ENCODE results near the gene TIMM21. TPM values are rescaled to one million over a fixed set of nuclear protein-coding genes. Genes with fewer than 3 reads are reported as not detected.

Gene TIMM21
- total RNA-seq, 4 donors from 2014 or later = 10.5 to 38.1 (median 22.0) TPM

- intact Hi-C loops (cut with DNase I; ENCODE audit: low total_unique reads) = no loop called here
- no peak for DNase-seq
- Histone ChIP-seq H3K36me3 (no peaks in the 10 kb centered on the region), H3K4me1 (no peaks in the 10 kb centered on the region), H3K27ac (no peak overlapping the region), H3K9me3 (no peaks in the 10 kb centered on the region), H3K27me3 (peaks cover 17% of the 10 kb centered on the region), H3K4me3 (no peak overlapping the region)
- in situ Hi-C loops (cut with MboI; ENCODE audit: low pct_ligation_motif_present in 1 of 4, low pct_unique_long_range_greater_than_20kb in 1 of 4, low sequenced_read_pairs in 3 of 4) = no loop called here
- WGBS, 2 donors (ENCODE audit: low coverage in 1 of 2) = 82 to 97% methylated on average over 6 of the region's 6 CpGs
- TF ChIP-seq POLR2AphosphoS5 (IDR thresholded peaks at IDR 0.05) = no peak
- TF ChIP-seq, protein P1, sequence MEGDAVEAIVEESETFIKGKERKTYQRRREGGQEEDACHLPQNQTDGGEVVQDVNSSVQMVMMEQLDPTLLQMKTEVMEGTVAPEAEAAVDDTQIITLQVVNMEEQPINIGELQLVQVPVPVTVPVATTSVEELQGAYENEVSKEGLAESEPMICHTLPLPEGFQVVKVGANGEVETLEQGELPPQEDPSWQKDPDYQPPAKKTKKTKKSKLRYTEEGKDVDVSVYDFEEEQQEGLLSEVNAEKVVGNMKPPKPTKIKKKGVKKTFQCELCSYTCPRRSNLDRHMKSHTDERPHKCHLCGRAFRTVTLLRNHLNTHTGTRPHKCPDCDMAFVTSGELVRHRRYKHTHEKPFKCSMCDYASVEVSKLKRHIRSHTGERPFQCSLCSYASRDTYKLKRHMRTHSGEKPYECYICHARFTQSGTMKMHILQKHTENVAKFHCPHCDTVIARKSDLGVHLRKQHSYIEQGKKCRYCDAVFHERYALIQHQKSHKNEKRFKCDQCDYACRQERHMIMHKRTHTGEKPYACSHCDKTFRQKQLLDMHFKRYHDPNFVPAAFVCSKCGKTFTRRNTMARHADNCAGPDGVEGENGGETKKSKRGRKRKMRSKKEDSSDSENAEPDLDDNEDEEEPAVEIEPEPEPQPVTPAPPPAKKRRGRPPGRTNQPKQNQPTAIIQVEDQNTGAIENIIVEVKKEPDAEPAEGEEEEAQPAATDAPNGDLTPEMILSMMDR (IDR thresholded peaks at IDR 0.05) = no peak
- TF ChIP-seq POLR2A (IDR thresholded peaks at IDR 0.05) = no peak
- TF ChIP-seq EP300 (IDR thresholded peaks at IDR 0.05; ENCODE audit: low read depth) = no peak
Measured at GRCh38 chr18:74123200-74123599, 25.1 kb upstream of the TIMM21 start.

GRCh38 chr18:74124642-74125041 lies 23.7 kb upstream of the TIMM21 start:
- Histone ChIP-seq H3K36me3 (no peaks in the 10 kb centered on the region), H3K4me1 (no peaks in the 10 kb centered on the region), H3K27me3 (peaks cover 17% of the 10 kb centered on the region), H3K27ac (no peak overlapping the region), H3K9me3 (no peaks in the 10 kb centered on the region), H3K4me3 (no peak overlapping the region)
- TF ChIP-seq EP300 (IDR thresholded peaks at IDR 0.05; ENCODE audit: low read depth) (no peak), POLR2AphosphoS5 (IDR thresholded peaks at IDR 0.05) (no peak), POLR2A (IDR thresholded peaks at IDR 0.05) (no peak)
- TF ChIP-seq, protein P1 (IDR thresholded peaks at IDR 0.05) = no peak
- in situ Hi-C loops (cut with MboI; ENCODE audit: low pct_ligation_motif_present in 1 of 4, low pct_unique_long_range_greater_than_20kb in 1 of 4, low sequenced_read_pairs in 3 of 4) (no loop called here), intact Hi-C loops (cut with DNase I; ENCODE audit: low total_unique reads) (no loop called here)
- 69 to 80% methylated on average over 1 of the region's 1 CpG for WGBS, 2 donors (ENCODE audit: low coverage in 1 of 2)
- DNase-seq = no peak

- TF ChIP-seq POLR2AphosphoS5 (IDR thresholded peaks at IDR 0.05) (no peak), EP300 (IDR thresholded peaks at IDR 0.05; ENCODE audit: low read depth) (no peak)
- no peaks in the 10 kb centered on the region for H3K4me1 ChIP-seq
Measured at GRCh38 chr18:74126684-74127655, 21.4 kb upstream of the TIMM21 start.

DNA sequence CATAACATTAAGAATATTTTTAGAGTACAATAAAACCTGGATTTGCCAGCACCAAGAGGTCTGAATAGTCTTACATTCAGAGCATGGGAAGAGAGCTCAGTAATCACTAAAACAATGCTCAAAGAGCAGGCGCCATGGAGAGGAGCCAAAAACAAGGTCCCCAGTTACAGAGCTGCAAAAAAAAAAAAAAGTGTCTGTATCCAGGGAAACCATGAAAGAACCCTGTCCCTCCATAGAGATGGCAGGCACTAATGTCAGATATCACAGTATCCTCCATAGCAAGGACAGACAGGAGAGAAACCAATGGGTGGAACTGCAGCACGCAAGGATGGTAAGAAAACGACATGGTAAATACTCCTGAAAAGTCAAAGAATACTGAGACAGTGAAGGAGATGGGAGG lies 20.2 kb upstream of the TIMM21 start:
- Histone ChIP-seq H3K27ac (no peak overlapping the region), H3K36me3 (no peaks in the 10 kb centered on the region), H3K9me3 (no peaks in the 10 kb centered on the region), H3K4me1 (no peaks in the 10 kb centered on the region), H3K27me3 (peaks cover 7% of the 10 kb centered on the region), H3K4me3 (no peak overlapping the region)
- 58 to 82% methylated on average over 3 of the region's 3 CpGs for WGBS, 2 donors (ENCODE audit: low coverage in 1 of 2)
- intact Hi-C loops (cut with DNase I; ENCODE audit: low total_unique reads) (no loop called here), in situ Hi-C loops (cut with MboI; ENCODE audit: low pct_ligation_motif_present in 1 of 4, low pct_unique_long_range_greater_than_20kb in 1 of 4, low sequenced_read_pairs in 3 of 4) (no loop called here)
- no peak for TF ChIP-seq POLR2AphosphoS5 (IDR thresholded peaks at IDR 0.05)
- TF ChIP-seq EP300 (IDR thresholded peaks at IDR 0.05; ENCODE audit: low read depth) = no peak
- TF ChIP-seq POLR2A (IDR thresholded peaks at IDR 0.05) = no peak
- TF ChIP-seq, protein P1 (IDR thresholded peaks at IDR 0.05) = no peak
- DNase-seq = no peak

More at GRCh38 chr18:74126684-74127655, 21.4 kb upstream of the TIMM21 start:
- Histone ChIP-seq H3K36me3 (no peaks in the 10 kb centered on the region), H3K9me3 (no peaks in the 10 kb centered on the region), H3K4me3 (no peak overlapping the region), H3K27ac (no peak overlapping the region), H3K27me3 (peaks cover 10% of the 10 kb centered on the region)
- intact Hi-C loops (cut with DNase I; ENCODE audit: low total_unique reads) (no loop called here), in situ Hi-C loops (cut with MboI; ENCODE audit: low pct_ligation_motif_present in 1 of 4, low pct_unique_long_range_greater_than_20kb in 1 of 4, low sequenced_read_pairs in 3 of 4) (no loop called here)
- WGBS, 2 donors (ENCODE audit: low coverage in 1 of 2) = 33 to 50% methylated on average over 9 to 10 of the region's 10 CpGs
- no peak for DNase-seq

Data from transverse colon (tissue), 4 donors.